Measurements from ENCODE around the gene RAB40C.

The RAB40C gene

GRCh38 chr16:648781-649589 lies 59.1 kb downstream of the RAB40C start, which contains the start of gene WDR90:
WDR90 (plus strand) TSS chr16:649365; CDS start chr16:649417, 52 bp downstream.
- peak; percentile 95 for DNase-seq
- in situ Hi-C loops (cut with HindIII; ENCODE audit: low pct_ligation_motif_present, low pct_unique_long_range_greater_than_20kb, low sequenced_read_pairs), result no loop called here

- in situ Hi-C loops (cut with HindIII; ENCODE audit: low pct_ligation_motif_present, low pct_unique_long_range_greater_than_20kb, low sequenced_read_pairs), result no loop called here
- peak; percentile 33 for DNase-seq
Observed at GRCh38 chr16:649631-650030, 59.8 kb downstream of the RAB40C start.

GRCh38 chr16:651844-652243 lies 62.0 kb downstream of the RAB40C start:
- in situ Hi-C loops (cut with HindIII; ENCODE audit: low pct_ligation_motif_present, low pct_unique_long_range_greater_than_20kb, low sequenced_read_pairs), result no loop called here
- no peak for DNase-seq

GRCh38 chr16:652454-653305 lies 62.8 kb downstream of the RAB40C start:
- in situ Hi-C loops (cut with HindIII; ENCODE audit: low pct_ligation_motif_present, low pct_unique_long_range_greater_than_20kb, low sequenced_read_pairs), result no loop called here
- DNase-seq, result no peak

GRCh38 chr16:654034-654433 lies 64.2 kb downstream of the RAB40C start:
- no peak for DNase-seq
- in situ Hi-C loops (cut with HindIII; ENCODE audit: low pct_ligation_motif_present, low pct_unique_long_range_greater_than_20kb, low sequenced_read_pairs), result no loop called here

GRCh38 chr16:657487-657886 lies 67.6 kb downstream of the RAB40C start:
- DNase-seq, result no peak
- in situ Hi-C loops (cut with HindIII; ENCODE audit: low pct_ligation_motif_present, low pct_unique_long_range_greater_than_20kb, low sequenced_read_pairs), result no loop called here

- in situ Hi-C loops (cut with HindIII; ENCODE audit: low pct_ligation_motif_present, low pct_unique_long_range_greater_than_20kb, low sequenced_read_pairs), result no loop called here
Observed at GRCh38 chr16:658679-659571, 69.1 kb downstream of the RAB40C start.

GRCh38 chr16:659618-660017 lies 69.8 kb downstream of the RAB40C start:
- in situ Hi-C loops (cut with HindIII; ENCODE audit: low pct_ligation_motif_present, low pct_unique_long_range_greater_than_20kb, low sequenced_read_pairs), result no loop called here
- DNase-seq, result no peak

More at GRCh38 chr16:658679-659571, 69.1 kb downstream of the RAB40C start:
- no peak for DNase-seq

GRCh38 chr16:660132-660458 lies 70.2 kb downstream of the RAB40C start:
- in situ Hi-C loops (cut with HindIII; ENCODE audit: low pct_ligation_motif_present, low pct_unique_long_range_greater_than_20kb, low sequenced_read_pairs), result no loop called here
- no peak for DNase-seq

GRCh38 chr16:660459-661183 lies 70.8 kb downstream of the RAB40C start:
- peak; percentile 89 for DNase-seq
- in situ Hi-C loops (cut with HindIII; ENCODE audit: low pct_ligation_motif_present, low pct_unique_long_range_greater_than_20kb, low sequenced_read_pairs), result no loop called here

- in situ Hi-C loops (cut with HindIII; ENCODE audit: low pct_ligation_motif_present, low pct_unique_long_range_greater_than_20kb, low sequenced_read_pairs), result no loop called here
- DNase-seq, result no peak
Observed at GRCh38 chr16:661184-661821, 71.4 kb downstream of the RAB40C start.

- in situ Hi-C loops (cut with HindIII; ENCODE audit: low pct_ligation_motif_present, low pct_unique_long_range_greater_than_20kb, low sequenced_read_pairs), result no loop called here
- DNase-seq, result no peak
Observed at GRCh38 chr16:662095-662494, 72.2 kb downstream of the RAB40C start.

GRCh38 chr16:662597-662996 lies 72.7 kb downstream of the RAB40C start:
- in situ Hi-C loops (cut with HindIII; ENCODE audit: low pct_ligation_motif_present, low pct_unique_long_range_greater_than_20kb, low sequenced_read_pairs), result no loop called here
- no peak for DNase-seq

- DNase-seq, result no peak
- in situ Hi-C loops (cut with HindIII; ENCODE audit: low pct_ligation_motif_present, low pct_unique_long_range_greater_than_20kb, low sequenced_read_pairs), result no loop called here
Observed at GRCh38 chr16:666572-666971, 76.7 kb downstream of the RAB40C start.

- DNase-seq, result no peak
- in situ Hi-C loops (cut with HindIII; ENCODE audit: low pct_ligation_motif_present, low pct_unique_long_range_greater_than_20kb, low sequenced_read_pairs), result no loop called here
Observed at GRCh38 chr16:667113-667779, 77.4 kb downstream of the RAB40C start.

- in situ Hi-C loops (cut with HindIII; ENCODE audit: low pct_ligation_motif_present, low pct_unique_long_range_greater_than_20kb, low sequenced_read_pairs), result no loop called here
- DNase-seq, result peak; percentile 96
Observed at GRCh38 chr16:667780-668518, 78.1 kb downstream of the RAB40C start, which contains the start of gene RHOT2. RHOT2 (plus strand) TSS chr16:668132; CDS start chr16:668200, 68 bp downstream.
